ENCODE results near the gene NMRAL1.

- TF ChIP-seq CTCF (IDR thresholded peaks at IDR 0.05) = no peak
- no peak for TF ChIP-seq EZH2 (IDR thresholded peaks at IDR 0.05)
- no peak for TF ChIP-seq EZH2phosphoT487 (IDR thresholded peaks at IDR 0.05)
These were observed 25.8 kb upstream of the NMRAL1 start for GRCh38 chr16:4500272-4500671.
